Measurements from ENCODE around the gene SPOCD1. TPM values are rescaled to one million over a fixed set of nuclear protein-coding genes. Genes with fewer than 3 reads are reported as not detected.

The SPOCD1 gene
- total RNA-seq, 1 experiment from 2014 or later, result 0.54 TPM

- Histone ChIP-seq H3K27ac (ENCODE audit: low read length) (no peak overlapping the region), H3K4me1 (ENCODE audit: control insufficient read depth, insufficient read depth, low read length) (peaks cover 24% of the 10 kb centered on the region), H3K36me3 (ENCODE audit: control insufficient read depth, insufficient read depth, low read length) (no peaks in the 10 kb centered on the region), H3K4me3 (ENCODE audit: low read depth in 2 of 2, low read length in 2 of 2) (no peak overlapping the region), H3K27me3 (ENCODE audit: control insufficient read depth, insufficient read depth, low read length) (no peaks in the 10 kb centered on the region), H3K9me3 (ENCODE audit: control insufficient read depth, insufficient read depth, low read depth, low read length) (no peaks in the 10 kb centered on the region)
- DNase-seq (ENCODE audit: low read depth, low spot score), result no peak
- TF ChIP-seq CTCF (IDR thresholded peaks at IDR 0.05), result no peak
- TF ChIP-seq POLR2AphosphoS5 (IDR thresholded peaks at IDR 0.05; ENCODE audit: low read depth, low read length), result no peak
- no peak for TF ChIP-seq TCF7L2 (IDR thresholded peaks at IDR 0.05; ENCODE audit: low read depth, low read length)
- TF ChIP-seq SIN3A (IDR thresholded peaks at IDR 0.05; ENCODE audit: borderline replicate concordance, insufficient read depth, low read depth, low read length), result no peak
- no peak for TF ChIP-seq REST (IDR thresholded peaks at IDR 0.05; ENCODE audit: insufficient read depth in 1 of 2, low read depth in 2 of 2, low read length in 1 of 2)
- BruUV-seq (replicated peaks), result no TSS peak
- intact Hi-C loops (cut with micrococcal nuclease; ENCODE audit: unreplicated experiment), result loop anchor here (10.0 kb wide), 1 partner anchor 78 kb away; no protein-coding TSS in a partner anchor
- POLR2A ChIA-PET, result no interaction called here
- in situ Hi-C loops (cut with HindIII; ENCODE audit: low pct_unique_long_range_greater_than_20kb, low sequenced_read_pairs), result no loop called here
- no peak for ATAC-seq
- CTCF ChIA-PET, result no interaction called here
These were observed 73.2 kb downstream of the SPOCD1 start for GRCh38 chr1:31742462-31743212.

Small RNAs within 50 kb of the gene (microRNA-seq; reads per million reads assigned to microRNA genes)
- not detected for gene MIR4254 (ENCODE audit: unreplicated experiment)

Other genes starting within 250 kb of the SPOCD1 start
- gene TINAGL1, start 239.5 kb downstream of the SPOCD1 start, total RNA-seq (2021; ENCODE audit: unreplicated experiment), result 6.1 TPM
- gene HCRTR1, start 198.3 kb downstream of the SPOCD1 start, total RNA-seq (2021; ENCODE audit: unreplicated experiment), result 0.18 TPM
- 58.4 TPM for gene PEF1, start 171.1 kb downstream of the SPOCD1 start, total RNA-seq (2021; ENCODE audit: unreplicated experiment)
- 7.6 TPM for gene COL16A1, start 112.0 kb downstream of the SPOCD1 start, total RNA-seq (2021; ENCODE audit: unreplicated experiment)
- gene ADGRB2, start 51.7 kb downstream of the SPOCD1 start, total RNA-seq (2021; ENCODE audit: unreplicated experiment), result 34.8 TPM
- gene PTP4A2, start 122.3 kb upstream of the SPOCD1 start, total RNA-seq (2021; ENCODE audit: unreplicated experiment), result 559 TPM
- gene KHDRBS1, start 197.8 kb upstream of the SPOCD1 start, total RNA-seq (2021; ENCODE audit: unreplicated experiment), result 163 TPM

Data from Panc1 (cell line).